ENCODE results near the gene C2CD4B.
A peak's percentile ranks its signal among the peaks of the same experiment; 100 is the strongest.

C2CD4B gene

DNA sequence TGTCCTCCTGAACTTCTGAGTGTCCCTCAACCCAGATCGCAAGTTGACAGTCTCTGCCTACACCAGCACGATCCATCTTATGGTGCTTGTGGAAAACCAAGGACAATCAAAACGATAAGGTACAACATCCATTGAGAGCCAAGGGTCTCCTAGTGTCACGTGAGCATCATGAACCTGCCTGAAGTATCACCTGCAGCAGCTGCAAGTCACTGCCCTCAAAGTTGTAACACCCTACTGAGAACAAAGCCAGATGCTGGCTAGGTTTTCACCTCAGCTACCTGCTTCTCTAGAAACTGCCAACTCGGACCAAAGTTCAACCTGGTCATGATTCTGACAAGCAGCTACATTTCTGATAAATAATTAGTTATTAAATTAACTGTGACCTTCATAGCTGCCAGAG, 17.5 kb downstream of the C2CD4B start:
- DNase-seq (ENCODE audit: low read depth) = no peak

DNA sequence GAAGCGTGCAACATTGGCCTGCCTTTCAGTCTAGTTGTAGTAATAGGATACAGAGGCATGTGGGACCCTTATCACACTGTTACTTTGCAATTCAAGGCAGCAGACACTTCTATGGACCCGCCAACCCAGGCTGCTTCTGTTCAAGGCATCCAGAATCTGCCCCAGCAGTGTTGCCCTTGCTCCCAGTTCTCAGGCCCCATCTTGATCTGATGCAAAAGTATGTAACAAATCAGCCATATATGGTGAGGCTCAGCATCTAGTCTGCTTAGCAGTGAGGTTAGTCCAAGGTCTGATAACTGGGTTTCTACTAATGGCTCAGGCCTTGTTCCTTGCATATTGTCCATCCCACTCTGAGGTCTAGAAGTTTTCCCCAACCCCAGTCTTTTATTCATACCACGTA, 17.9 kb downstream of the C2CD4B start:
- DNase-seq (ENCODE audit: low read depth) = no peak

DNA sequence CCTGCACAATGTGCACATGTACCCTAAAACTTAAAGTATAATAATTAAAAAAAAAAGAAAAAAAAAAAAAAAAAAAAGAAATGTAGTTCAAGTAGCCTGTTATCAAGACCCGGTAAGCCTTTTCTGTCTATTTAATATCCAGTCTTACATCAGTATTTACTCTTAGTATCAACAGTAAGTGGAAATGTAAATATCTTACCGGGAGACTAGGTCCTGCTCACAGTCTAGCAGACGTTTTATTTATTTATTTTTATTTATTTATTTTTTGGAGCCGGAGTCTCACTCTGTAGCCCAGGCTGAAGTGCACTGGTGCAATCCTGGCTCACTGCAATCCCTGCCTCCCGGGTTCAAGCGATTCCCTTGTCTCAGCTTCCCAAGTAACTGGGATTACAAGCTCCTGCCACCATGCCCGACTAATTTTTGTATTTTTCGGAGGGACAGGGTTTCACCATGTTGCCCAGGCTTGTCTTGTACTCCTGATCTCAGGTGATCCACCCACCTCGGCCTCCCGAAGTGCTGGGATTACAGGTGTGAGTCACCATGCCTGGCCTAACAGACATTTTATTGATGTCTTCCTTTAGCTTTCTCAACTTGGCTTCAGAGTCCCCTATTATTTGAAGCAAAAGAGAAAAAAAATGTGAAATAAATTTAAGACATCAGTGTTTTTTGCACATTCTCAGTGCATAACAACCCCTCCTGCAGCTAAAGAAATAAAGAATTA, 19.9 kb downstream of the C2CD4B start:
- no peak for DNase-seq (ENCODE audit: low read depth)

DNA sequence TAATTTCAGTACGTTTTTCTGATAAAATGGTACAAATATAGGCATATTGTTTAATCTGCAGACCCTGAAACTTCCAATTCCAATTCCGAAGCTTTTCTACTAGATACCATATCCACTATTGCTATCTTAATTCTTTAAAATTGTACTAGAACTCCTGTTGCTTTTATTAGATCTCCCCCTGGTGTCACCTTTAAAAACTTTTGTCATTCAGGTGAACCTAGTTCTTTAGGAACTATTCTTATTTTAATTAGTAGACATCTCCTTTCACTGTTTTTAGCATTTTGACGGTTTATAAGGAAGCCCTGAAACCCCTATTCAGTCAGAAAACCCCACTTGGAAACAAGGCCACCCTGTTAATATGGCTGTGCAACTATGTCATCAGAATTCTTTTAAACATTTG, 22.3 kb downstream of the C2CD4B start:
- no peak for DNase-seq (ENCODE audit: low read depth)

DNA sequence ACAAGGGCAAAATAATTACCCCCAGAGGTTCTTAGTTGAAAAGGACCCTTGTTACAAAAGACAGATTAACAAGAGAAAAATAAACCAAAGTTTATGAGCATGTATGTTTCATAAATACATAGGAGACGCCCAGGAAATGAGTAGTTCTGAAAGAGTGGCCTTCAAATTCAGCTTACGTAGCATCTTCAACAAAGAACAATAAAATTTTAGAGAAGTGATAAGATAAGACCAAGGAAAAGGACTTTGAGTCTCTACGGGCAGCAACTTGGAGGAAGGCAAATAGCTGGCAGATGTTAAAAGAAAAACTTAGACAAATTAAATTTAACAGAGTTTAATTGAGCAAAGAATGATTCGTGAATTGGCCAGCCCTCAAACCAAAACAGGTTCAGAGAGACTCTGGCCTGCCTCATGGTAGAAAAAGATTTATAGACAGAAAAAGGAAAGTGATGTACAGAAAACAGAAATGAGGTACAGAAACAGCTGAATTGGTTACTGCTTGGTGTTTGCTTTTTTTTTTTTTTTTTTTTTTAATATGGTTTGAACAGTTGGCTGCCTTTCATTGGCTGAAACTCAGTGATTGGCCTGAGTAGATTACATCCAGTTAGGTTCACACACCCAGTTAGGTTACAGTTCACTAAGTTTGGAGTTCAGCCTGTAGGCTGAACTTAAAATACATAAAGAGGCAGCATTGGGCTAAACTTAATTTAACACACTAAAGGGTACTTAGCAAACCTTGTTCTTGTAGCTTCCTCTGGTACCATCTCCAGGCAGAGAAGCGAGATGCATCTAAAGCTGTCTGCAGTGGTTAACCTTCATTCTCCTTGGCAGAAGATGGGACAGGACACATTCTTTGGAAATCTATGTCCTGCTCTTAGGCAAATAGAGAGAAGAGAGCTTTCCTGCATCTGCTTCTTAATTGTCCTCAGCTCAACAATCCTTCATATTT, 23.2 kb downstream of the C2CD4B start:
- no peak for DNase-seq (ENCODE audit: low read depth)

DNA sequence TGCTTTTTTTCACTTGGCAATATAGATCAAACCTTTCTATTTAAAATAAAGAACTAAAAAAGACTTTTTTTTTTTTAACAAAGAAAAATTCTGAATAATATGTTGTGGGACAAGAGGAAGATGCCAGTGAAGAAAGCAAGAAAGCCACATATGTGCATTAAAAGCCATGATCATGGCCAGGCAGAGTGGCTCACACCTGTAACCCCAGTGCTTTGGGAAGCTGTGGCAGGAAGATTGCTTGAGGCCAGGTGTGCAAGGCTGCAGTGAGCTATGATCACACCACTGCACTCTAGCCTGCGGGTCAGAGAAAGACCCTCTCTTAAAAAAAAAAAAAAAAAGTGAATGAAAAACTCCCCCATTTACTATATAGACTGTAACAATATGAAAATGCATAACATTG, 23.9 kb downstream of the C2CD4B start:
- DNase-seq (ENCODE audit: low read depth) = no peak

DNA sequence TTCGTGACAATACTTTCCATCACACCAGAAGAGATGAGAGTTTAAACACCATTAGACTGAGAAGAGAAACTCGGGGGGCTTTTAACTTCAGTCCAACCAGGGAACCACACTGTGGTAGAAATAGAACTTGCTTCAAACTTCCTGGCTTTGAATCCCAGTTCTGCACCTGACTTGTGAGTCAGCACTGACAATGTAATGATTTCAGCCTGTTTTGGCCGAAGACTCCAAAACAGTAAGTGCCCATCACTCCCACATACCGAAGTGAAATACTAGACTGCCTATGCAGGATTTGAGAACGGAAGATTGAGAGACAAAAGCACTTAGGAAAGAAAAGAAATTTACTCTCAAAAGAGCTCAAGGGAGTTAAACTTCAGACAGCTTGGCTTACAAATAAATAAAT, 27.0 kb downstream of the C2CD4B start:
- peak; percentile 65 for DNase-seq (ENCODE audit: low read depth)

DNA sequence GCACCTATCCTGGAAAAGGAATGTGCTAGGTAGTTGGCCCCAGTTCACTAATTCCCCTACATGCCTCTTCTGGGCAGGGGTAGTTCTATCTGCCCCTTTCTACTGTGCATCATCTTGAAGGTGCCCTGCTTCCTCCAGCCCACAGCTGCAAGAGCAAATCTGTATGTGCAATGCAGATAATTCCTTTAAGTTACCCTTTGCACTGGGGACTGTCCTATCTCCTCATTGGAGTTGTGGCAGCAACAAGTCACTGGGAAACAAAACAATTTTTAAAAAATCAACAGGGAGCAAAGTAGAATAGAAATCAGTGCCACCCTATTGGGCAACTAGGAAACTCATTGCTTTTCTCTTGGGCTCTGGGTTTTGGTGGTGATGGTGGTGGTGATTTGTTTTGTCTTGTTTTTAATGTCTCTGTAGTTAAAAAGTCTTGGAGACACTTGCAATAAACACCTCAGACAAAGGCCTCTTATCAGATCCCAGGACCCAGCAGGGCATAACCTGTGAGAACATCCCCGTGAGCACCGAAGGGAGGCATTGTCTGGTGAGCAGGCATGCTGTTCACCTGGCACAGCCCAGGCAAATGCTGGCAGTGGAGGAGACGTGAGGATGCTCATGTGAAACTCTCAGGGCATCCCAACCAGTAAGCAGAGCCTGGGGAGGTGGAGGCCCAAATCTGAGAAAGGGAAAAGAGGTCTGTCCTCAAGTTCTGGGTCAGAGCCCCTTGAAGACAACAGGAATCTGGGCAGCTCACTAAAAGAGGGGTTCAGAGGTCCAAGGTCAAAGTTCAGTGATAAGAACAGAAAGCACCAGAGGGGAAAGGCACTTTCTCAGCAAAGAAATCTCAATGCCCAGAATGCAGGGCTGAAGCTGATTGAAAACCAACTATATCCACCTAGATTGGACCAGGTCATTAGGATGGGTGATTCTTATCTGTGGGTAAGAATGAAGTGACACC, 27.9 kb downstream of the C2CD4B start:
- DNase-seq (ENCODE audit: low read depth) = no peak

DNA sequence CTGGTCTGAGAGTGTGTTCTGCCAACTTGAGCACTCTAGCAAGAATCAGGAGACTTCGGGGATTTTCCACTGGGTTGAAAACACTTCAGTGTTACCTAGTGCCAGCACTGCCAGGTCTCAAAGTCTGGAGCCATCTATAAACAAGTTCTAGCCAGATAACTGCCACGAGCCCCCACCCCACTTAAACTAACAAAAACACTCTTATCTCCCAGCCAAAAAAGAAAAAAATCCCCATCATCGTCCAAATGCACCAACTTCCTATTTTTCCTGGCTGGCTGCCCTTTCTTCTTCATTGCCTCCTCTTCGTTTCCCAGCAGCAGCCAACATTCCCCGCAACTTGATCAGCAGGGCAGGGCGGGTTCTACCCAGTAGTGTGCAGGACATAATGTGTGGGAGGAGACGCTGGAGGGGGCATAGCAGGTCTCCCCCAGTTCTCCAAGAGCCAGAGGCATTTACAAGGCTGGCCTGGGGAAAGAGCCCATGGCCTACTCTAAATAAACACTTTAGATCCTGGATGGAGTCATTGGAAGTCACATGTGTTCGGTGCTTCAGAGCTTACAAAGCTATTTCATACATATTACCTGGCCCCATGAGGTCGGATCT, 29.5 kb downstream of the C2CD4B start:
- no peak for DNase-seq (ENCODE audit: low read depth)

DNA sequence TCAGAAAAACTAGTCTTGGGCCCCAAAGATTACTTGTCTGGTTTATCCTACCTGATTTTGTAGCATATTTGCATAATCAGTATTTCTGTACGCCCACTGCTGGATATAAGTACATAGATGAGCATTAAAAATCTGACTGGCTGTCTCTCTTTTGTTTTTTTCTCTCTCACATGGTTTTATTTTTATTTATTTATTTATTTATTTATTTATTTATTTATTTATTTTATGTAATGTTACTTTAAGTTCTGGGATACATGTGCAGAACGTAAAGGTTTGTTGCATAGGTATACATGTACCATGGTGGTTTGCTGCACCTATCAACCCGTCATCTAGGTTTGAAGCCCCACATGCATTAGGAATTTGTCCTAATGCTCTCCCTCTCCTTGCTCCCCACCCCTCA, 31.9 kb downstream of the C2CD4B start:
- no peak for DNase-seq (ENCODE audit: low read depth)

DNA sequence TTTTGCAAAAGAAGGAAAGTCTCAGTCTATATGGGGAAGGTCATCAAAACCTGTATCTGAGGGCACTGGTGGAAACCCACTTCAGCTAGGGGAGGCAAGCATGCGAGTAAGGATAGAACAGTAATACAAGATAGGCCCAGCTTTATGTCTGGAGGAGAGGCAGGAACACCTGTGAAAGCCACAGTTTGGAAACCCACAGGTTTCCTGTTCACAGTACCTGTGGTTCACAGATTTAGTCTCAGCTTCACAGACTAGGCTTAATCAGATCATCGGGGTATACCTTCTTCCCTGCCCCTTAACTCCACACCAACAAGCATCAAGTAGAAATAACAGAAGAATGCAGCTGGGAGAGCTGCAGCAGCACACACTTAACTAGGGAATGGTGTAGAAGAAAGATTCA, 36.2 kb downstream of the C2CD4B start:
- no peak for DNase-seq (ENCODE audit: low read depth)

DNA sequence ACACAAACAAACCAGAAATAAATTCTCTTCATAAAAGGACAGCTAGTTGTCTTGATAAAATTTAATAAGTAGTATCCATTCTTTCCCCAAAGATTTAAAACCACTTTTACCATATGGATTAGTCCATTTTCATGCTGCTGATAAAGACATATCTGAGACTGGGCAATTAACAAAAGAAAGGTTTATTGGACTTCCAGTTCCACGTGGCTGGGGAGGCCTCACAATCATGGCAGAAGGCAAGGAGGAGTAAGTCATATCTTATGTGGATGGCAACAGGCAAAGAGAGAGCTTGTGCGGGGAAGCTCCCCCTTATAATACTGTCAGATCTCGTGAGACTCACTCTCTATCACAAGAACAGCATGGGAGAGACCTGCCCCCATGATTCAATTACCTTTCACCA, 38.7 kb downstream of the C2CD4B start:
- no peak for DNase-seq (ENCODE audit: low read depth)

DNA sequence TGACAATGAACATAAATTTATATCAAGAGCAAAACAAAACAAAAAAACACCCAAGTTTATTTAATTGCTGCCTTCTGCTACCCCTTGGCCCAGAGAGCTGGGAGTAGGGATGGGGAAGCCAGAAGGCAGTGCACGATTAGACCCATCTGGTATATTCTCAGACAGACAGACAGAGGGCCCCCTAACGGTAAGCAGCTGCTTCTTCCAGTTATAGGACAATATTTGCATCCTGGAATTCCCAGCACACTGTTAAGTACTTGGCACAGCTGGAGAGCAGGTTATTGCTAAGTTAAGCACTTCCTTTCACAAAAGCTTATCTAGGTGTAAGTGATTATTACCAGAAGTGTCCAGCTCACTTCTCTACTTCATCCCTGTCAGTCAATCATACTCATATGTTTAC, 39.3 kb downstream of the C2CD4B start:
- no peak for DNase-seq (ENCODE audit: low read depth)

DNA sequence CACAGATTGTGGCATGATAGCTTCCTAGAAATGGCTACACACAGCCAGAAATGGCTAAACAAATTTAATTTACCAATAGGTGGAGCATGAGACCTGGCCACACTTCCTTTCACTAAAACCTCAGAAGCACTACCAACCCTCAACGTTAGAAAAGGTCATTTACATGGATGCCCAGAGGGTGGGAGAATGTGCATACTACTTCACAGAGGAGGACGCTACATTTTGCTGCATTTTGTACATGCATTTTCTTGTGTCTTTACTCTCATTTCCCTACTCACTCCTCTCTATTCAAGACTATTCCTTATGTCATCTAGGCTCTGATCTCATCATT, 40.1 kb downstream of the C2CD4B start:
- no peak for DNase-seq (ENCODE audit: low read depth)

DNA sequence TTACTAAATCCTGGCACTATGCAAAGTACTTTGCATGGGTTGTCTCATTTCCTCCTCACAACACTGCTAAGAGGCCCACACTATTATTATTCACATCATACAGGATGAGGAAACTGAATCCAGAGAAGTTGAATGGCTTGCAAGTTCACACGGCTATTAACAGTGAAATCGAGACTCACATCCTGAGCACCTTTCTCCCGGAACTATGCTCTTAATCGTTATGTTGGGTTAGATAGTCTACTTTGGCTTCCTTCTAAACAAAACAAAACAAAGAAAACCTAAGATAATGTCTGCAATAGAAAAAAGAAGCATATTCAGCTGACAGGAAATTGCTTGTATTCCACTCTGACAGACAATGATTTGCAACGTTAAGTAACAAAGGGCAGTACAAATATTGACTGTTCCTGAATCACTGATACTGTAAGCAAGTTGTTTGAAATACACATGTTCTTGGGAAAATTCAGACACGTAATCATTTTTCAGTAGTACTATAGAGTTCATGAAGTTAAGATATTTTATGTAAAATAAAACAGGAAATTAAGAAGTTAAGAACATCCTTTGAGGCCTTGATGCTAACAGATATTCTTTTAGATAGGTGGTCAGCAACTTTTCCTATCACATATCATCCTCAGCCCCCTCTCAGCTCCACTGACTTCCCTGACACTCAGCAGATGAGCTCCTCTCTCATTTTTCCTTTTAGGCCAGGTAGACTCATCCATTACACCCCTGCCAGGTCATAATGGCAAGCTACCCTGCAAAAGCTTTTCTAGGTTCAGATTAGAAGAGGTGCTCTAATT, 40.7 kb downstream of the C2CD4B start:
- DNase-seq (ENCODE audit: low read depth) = no peak

DNA sequence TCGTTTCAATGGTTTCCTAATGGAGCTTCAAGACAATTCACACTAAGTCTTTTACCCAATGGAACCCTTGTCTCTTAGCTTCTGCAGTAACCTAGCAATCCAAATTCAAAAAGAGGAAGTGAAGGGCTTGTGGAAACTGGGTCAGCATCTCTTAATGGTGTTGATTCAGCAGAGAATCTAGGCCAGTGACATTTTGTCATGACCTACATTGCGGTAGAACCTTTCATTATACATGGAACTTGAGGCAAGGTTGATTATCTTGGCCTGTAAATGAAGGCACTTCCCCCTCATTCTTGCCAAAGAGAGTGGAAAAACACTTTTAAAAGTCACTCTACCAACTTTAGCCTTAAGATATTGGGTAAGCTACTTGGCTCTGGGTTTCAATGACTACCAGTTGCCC, 42.8 kb downstream of the C2CD4B start:
- no peak for DNase-seq (ENCODE audit: low read depth)

DNA sequence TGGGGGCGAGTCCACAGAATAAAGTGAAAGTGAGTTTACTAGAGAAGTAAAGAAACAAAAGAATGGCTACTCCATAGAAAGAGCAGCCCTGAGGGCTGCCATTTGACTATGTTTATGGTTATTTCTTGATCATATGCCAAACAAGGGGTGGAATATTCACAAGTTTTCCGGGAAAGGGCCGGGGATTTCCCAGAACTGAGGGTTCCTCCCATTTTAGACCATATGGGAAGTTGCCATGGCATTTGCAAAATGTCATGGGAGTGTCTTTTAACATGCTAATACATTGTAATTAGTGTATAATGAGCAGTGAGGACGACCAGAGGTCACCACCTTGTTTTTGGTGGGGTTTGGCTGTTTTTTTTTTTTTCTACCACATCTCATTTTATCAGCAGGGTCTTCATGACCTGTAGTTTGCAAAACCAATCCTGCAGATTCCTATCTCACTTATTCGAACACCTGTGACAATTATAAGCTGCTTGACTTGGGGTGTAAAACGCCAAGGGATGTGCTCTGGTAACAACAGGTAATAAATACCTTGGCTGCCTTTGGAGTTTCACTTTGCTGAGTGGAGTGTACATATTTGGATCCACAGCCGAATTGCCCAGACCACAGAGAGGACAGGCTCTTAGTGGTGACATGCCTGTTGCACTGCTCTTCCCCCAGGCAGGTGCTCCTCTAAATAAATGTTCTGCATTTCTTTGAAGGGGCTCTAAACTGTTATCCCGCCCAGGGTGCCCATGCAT, 43.6 kb downstream of the C2CD4B start:
- DNase-seq (ENCODE audit: low read depth) = no peak

DNA sequence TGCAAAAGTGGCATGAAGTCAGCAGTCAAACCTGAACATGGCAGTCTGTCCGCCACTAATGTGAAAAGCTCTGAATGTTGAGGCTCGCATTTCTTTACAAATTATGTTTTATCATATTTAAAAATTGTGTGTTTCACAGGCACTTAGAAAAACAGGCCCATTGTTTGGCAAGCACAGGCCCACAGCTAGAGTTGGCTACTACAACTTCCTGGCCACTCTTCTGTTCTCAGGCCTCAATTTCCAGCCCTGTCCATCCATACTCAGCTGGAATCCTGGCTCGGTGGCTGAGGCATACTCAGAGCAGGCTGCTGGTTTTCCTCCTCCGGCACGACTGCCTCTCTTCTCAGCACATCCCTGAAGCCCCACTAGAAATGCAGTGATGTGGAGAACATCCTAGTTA, 44.3 kb downstream of the C2CD4B start:
- no peak for DNase-seq (ENCODE audit: low read depth)

DNA sequence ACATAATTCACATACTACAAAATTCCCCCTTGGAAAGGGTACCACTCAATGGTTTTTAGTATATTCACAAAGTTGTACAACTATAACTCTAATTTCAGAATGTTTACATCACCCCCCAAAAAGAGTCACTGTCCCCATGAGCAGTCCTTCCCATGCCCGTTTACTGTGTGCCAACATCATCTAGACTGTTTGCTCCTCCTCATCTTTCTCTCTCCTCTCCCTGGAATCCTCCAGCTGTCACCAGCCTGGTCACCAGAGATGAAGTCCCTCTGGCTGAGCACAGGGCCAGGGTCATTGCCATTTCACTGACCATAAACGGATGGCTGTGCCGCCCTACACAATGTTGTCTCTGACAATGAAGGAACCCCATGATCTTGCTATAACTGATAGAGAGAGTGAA, 45.2 kb downstream of the C2CD4B start:
- DNase-seq (ENCODE audit: low read depth) = no peak

DNA sequence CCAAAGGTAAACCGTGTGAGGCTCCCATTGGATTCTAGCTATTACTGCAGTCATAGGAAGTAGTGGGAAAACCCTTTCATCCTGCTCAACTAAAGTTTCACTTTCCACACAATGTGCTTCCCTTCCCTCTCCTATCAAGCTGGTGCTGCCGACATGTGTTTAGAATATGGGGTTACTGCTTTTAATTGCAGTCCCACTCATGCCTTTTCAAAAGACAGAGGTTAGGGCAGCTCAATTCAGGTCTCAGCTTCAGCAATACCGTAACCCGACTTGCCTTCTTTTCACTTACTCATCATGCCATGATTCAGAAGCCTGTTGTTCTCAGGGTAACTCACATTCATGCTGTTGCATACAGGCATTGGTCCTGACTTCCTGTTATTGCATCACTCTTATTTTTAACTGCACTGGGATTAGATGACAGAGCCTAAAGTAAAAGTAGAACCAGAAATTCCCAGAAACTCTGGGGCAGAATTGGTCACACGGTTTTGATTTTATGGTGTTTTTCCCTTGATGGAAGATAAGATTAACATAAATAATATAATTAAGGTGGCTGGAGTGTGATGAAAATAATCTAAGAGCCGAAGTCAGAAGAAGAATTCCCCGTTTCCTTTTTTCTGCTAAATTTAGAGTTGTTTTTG, 45.7 kb downstream of the C2CD4B start:
- DNase-seq (ENCODE audit: low read depth) = peak; percentile 96
